ENCODE results near the gene CPT1B.
A peak's percentile ranks its signal among the peaks of the same experiment; 100 is the strongest.
"Not testable (repeated sequence)": the region's sequence is repeated elsewhere in the genome, so short reads cannot be mapped to it uniquely, and the experiment has no call there.

Gene CPT1B

DNA sequence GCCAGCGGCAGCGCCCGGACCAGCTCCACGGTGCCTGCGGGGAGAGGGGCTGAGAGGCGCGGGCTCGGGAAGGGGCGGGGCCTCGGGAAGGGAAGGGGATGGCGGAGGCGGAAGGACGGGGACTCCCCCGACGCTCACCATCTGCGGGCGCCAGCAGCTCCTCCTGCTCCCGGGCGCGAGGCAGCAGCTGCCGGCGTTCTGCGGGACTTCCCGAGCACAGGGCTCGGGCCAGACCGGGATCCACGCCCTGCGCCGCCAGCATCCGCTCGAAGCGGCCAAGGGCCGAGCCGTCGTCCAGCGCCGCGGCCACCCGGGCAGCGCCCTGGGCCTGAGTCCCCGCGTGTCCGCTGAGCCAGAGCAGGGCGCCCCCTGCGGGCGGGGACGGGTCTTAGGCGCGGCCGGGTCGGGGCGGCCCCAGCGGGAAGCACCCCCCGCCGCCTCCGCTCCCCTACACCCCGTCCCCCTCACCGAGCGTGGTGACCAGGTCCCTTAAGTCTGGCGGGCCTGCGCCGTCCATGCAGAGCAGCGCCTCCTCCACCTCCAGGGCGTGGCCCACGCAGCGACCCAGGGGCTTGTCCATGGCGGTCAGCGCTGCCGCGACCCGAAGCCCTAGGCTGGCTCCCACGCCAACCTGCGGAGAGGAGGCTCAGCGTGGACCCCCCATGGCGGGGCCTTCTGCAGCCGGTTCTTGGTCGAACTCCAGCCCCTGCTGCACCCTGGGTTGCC is 52.0 kb downstream of the CPT1B start:
- DNase-seq, result peak; percentile 86 to 88

DNA sequence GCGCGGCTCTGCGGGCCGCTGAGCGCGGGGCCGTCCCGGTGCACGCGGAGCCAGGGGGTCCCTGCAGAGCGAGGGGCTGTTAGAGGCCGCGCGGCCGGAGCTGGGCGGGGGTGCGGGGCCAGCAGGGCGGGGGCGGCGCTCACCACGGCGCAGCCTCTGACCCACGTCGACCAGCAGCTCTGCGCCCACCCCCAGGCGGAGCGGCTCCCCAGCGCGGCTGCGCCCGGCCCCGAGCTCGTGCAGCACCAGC is 52.4 kb downstream of the CPT1B start:
- no peak for DNase-seq

DNA sequence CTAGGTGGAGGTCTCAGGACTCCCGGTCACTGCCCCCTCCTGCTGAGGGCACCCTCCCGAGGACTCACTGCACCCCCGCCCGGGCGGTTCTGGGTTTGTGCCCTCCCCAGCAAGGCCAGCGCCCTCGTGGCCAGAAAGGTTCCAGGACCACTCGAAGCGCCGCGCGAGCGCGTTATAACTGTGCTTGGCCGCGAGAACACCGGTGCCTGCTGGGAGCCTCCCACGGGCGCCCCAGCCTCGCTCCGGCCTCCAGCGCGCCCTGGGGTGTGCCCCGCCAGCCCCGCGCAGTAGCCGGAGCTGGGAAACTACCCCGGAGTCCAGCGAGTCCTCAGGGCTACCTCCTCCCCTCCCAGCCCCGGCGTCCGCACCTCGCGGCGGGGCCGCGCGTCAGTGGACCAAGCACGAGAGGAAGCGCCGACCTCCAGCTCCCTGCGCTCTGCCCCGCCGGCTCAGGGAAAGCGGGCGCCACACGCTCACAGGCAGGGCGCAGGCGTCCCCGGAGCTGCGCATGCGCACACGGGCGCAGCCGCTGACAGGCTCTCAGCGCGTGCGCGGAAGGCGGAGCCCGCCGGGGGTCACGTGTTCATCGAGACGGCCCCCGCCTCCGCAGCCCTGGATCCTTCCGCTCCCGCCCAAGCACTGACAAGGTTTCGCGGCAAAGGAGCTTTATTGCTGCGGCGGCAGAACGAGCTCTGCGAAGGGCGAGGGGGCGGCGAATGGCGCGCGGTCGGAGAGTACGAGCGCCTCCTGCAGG is 52.9 kb downstream of the CPT1B start, which contains the start of gene SCO2:
TSS of gene SCO2 (minus strand) at position 495 of the 754 bp plus-strand sequence. CDS start 1,187 bp downstream, outside the sequence.
- peak; percentile 98 for DNase-seq

DNA sequence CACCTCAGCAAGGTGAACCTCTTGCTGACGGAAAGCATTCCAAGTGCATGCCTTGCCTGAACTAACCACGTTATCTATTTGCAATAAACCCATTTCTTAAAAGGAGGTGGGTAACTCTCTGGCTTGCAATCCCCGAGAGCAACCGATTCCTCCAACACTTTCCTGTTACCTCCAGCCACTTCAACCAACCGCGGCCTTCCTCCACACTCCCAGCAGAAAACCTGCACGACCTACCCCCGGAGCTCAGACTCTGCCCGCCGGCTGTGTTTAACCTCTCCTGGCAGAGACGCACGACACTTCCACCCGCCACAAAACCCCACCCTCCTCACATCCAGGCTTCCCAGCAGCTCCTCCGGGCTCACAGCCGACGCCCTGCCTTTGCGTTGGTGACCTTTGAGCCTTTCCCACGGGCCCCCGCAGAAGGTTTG is 53.5 kb downstream of the CPT1B start:
- no peak for DNase-seq

DNA sequence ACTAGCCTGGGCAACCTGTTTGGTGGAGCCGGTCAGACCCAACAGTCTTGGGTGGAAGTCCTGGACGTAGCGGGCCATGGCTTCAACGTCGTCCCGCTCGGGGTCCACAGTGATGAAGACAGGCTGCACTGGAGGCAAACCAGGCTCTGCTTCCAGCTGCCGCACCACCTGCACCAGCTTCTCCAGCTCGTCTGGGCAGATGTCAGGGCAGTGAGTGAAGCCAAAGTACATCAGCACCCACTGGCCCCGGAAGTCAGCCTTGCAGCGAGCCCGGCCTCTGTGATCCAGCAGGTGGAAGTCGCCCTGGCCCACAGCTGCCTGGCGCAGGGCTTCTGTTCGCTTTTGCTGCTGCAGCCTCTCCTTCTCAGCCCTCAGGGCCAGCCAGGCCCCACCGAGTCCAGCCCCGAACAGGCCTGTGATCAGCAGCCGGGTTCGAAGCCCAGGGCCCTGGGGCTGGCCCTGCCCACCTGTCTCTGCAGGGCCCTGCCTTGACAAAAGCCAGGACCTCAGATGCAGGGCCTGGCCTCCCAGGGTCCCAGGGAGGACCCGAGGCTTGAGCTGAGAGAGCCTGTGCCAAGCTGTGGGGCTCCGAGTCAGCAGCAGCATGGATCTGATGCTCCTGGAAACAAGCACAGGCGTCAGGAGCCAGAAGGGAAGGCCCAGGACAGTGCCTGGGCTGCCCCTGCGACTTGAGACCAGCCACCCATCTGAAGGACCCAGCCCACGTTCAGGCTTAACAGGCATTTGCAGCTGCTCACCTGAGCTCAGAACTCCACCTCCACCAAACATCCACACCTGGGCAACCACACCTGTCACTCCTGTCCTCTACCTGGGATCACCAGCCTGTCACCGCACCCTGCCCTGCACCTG is 54.2 kb downstream of the CPT1B start:
- DNase-seq, result no peak

DNA sequence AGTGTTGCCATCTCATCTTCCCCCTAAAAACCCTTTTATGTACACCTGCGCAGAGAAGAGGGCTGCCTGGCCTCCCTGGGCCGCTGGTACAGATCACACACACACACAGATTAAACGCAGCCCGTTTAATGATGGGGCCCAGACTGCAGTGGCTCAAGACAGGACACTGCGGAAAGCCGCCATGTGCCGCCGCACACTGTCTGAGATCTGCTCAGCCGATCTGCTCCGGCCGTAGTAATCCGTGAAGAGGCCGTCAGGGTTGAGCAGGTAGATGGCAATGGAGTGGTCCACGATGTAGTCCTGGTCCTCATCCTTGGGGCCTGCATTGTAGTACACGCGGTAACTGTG is 54.8 kb downstream of the CPT1B start:
- DNase-seq, result no peak

DNA sequence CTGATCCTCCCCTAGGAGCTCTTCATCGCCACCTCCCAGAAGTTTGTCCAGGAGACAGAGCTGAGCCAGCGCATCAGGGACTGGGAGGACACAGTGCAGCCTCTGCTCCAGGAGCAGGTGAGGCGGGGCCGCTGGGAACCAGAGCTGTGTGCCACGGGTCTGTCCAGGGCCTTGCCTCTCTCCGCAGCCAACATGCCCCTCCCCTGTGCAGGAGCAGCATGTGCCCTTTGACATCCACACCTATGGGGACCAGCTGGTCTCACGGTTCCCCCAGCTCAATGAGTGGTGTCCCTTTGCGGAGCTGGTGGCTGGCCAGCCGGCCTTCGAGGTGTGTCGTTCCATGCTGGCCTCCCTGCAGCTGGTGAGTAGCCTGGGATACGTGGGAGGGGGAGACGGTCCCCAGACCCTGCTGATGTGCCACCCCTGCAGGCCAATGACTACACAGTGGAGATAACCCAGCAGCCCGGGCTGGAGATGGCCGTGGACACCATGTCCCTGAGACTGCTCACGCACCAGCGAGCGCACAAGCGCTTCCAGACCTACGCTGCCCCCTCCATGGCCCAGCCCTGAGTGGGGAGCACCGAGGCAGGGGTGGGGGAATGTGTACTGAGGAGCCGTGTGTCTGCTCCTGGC is 55.3 kb downstream of the CPT1B start:
- DNase-seq, result no peak

DNA sequence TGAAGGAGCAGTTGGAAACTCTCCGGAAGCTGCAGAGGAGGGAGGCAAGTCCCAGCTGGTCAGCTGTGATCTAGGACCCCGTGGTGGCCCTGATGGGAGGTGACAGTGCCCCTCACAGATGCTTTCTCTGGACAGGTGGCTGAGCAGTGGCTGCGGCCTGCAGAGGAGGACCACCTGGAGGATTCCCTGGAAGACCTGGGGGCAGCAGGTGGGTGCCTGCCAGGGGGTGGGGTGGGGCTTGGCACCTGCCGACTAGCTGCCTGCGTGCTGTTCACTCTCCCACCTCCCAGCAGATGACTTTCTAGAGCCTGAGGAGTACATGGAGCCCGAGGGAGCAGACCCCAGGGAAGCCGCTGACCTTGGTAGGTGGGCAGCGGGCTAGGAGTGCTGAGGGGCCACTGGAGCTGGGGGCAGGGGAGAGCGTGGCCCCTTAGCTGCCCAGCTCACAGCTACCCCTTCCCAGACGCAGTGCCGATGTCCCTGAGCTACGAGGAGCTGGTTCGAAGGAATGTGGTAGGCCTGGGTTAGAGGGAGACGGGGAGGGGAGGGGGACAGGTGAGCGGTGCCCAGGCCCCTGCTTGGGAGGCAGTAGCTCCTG is 55.9 kb downstream of the CPT1B start:
- DNase-seq, result no peak

DNA sequence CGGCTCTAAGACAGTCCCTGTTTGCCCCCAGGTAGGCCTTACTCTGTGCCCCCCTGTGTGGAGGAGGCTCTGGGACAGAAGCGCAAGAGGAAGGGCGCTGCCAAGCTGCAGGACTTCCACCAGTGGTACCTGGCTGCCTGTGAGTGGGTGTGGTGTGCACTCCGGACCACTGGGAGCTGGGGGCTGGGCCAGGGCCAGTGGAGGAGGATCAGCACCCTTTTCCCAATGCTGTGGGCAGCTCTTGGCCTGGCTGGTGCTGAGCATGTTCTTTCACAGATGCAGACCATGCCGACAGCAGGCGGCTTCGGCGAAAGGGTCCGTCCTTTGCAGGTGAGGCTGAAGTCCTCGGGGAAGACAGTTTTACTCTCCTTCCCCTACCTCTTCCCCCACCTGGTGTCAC is 56.5 kb downstream of the CPT1B start:
- DNase-seq, result no peak

DNA sequence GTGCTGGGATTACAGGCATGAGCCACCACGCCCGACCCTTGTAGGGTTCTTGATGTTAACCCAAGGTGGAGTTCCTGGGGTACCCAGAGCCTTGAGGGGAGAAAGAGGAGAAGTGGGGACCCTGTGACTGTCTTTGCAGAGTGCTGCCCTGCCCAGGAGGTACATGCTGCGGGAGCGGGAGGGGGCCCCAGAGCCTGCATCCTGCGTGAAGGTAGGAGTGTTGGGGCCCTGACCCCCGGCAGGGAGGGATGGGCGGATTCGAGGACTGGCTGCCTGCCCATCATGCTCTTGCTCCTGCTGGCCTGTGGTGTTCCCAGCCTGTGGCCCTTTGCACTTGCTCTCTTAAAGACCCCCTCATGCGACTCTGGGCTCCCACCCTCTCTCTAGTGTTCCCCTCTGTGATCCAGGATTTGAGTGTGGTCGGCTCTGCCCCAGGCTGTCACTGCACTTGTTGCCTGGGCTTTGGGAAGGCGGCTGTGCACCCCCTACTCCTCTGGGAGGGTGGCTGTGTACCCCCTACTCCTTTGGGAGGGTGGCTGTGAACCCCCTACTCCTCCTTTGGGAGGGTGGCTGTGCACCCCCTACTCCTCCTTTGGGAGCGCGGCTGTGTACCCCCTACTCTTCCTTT is 57.3 kb downstream of the CPT1B start:
- no peak for DNase-seq

DNA sequence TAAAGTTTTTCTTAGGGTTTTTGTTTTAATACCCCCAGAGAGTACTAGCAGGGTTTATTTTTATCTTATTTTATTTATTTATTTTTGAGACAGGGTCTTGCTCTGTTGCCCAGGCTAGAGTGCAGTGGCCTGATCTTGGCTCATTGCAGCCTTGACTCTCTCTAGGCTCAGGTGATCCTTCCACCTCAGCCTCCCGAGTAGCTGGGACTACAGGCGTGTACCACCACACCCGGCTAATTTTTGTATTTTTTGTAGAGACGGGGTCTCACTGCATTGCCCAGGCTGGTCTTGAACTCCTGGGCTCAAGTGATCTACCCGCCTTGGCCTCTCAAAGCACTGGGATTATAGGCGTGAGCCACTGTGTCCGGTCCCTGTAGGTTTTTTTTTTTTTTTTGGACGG is 58.0 kb downstream of the CPT1B start:
- not testable (repeated sequence) for DNase-seq

DNA sequence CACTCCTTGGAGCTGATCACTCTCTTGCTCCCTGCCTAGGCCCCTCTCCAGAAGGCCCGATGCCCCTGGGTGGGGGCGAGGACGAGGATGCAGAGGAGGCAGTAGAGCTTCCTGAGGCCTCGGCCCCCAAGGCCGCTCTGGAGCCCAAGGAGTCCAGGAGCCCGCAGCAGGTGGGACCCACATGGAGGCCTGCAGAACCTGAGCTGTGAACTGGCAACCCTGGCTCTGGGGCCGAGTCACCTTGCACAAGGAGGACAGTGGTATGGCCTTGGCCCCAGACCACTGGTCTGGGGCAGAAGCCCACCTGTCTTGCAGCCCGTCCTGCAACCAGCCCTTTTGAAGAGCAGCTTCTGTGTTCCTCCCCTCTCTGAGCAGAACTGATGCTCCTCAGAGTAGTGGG is 59.1 kb downstream of the CPT1B start:
- no peak for DNase-seq
